Gastroesophageal sphincter (tissue), 4 donors: ENCODE data around the gene RNF26. TPM values are rescaled to one million over a fixed set of nuclear protein-coding genes. Genes with fewer than 3 reads are reported as not detected.

Experiments used
- ATAC-seq: fragments of 150-250 bp; one replicate; pipeline ENCODE4 v1.9.1; 2016; ENCODE audit warnings: mild to moderate bottlenecking, moderate library complexity
- H3K27ac ChIP-seq, 4 donors: fragments of 200-600 bp; sonication (generic) in 3 of 4; 1 replicate in 3 of 4; 2 replicates in 1 of 4; pipeline ENCODE4 v1.5.1; 2016 to 2019
- H3K27me3 ChIP-seq: fragments of 200-600 bp; sonication (generic); one replicate; pipeline ENCODE4 v1.5.1; 2019
- H3K36me3 ChIP-seq, 2 donors: fragments of 200-600 bp; sonication (generic); one replicate each; pipeline ENCODE4 v1.5.1; 2019; ENCODE audit warnings: control low read depth in 1 of 2
- H3K4me1 ChIP-seq, 3 donors: fragments of 200-600 bp; sonication (generic); 1 replicate in 2 of 3; 2 replicates in 1 of 3; pipeline ENCODE4 v1.5.1; 2016 to 2019; ENCODE audit warnings: control low read depth in 2 of 3
- H3K4me3 ChIP-seq, 2 donors: fragments of 200-600 bp; sonication (generic); one replicate each; pipeline ENCODE4 v1.5.1; 2019; ENCODE audit warnings: mild to moderate bottlenecking in 1 of 2, moderate library complexity in 1 of 2
- H3K9me3 ChIP-seq, 3 donors: fragments of 200-600 bp; sonication (generic); one replicate each; pipeline ENCODE4 v1.5.1; 2017 to 2019; ENCODE audit warnings: control low read depth in 2 of 3
- CTCF ChIP-seq, 4 experiments: fragments of 200-600 bp in 2 of 4; fragments of 450-650 bp in 2 of 4; sonication (generic) in 1 of 4; IDR thresholded peaks; one replicate each; pipeline ENCODE4 v1.5.1; 2017 to 2019; ENCODE audit warnings: antibody characterized with exemption in 4 of 4, mild to moderate bottlenecking in 2 of 4, moderate library complexity in 2 of 4
- EP300 ChIP-seq: sonication (generic); formaldehyde crosslinking; IDR thresholded peaks from one replicate; pipeline ENCODE4 v1.6.1; 2017; ENCODE audit warnings: antibody characterized with exemption, mild to moderate bottlenecking
- POLR2A ChIP-seq, 2 donors: fragments of 450-650 bp; IDR thresholded peaks; one replicate each; pipeline ENCODE4 v1.6.1; 2017; ENCODE audit warnings: antibody characterized with exemption in 2 of 2, mild to moderate bottlenecking in 2 of 2, moderate library complexity in 1 of 2
- POLR2AphosphoS5 ChIP-seq: sonication (generic); formaldehyde crosslinking; IDR thresholded peaks from one replicate; pipeline ENCODE4 v1.6.1; 2017; ENCODE audit warnings: antibody characterized with exemption
- WGBS, 2 donors: methylation state at CpG; one replicate each; pipeline ENCODE4 v1.1.5; 2018; ENCODE audit warnings: low coverage in 1 of 2; 5-methylcytosine and 5-hydroxymethylcytosine counted together
- total RNA-seq, 4 donors: library from RNA; depleted of rRNA; stranded (reverse); fragments of >200 nt; gene quantifications; one replicate each; pipeline ENCODE4 v1.1.0, GENCODE V29; 2016

The RNF26 gene
- total RNA-seq, 4 donors from 2014 or later = 13.0 to 39.6 (median 17.1) TPM

GRCh38 chr11:119338965-119339588 lies 4.8 kb downstream of the RNF26 start:
- Histone ChIP-seq H3K4me1 (peaks cover 0 to 75% (median 43%) of the 10 kb centered on the region in 3 donors), H3K36me3 (peaks cover 0 to 19% of the 10 kb centered on the region in 2 donors), H3K27ac (peak overlapping the region; percentile 4 to 92 (median 86)), H3K9me3 (no peaks in the 10 kb centered on the region), H3K4me3 (peak overlapping the region; percentile 69 to 80), H3K27me3 (no peaks in the 10 kb centered on the region)
- 13% methylated on average over 3 of the region's 11 CpGs; no CpG with 5 or more reads in 1 of the 2 donors for WGBS, 2 donors
- TF ChIP-seq EP300 = no peak
- no peak for TF ChIP-seq POLR2AphosphoS5
- TF ChIP-seq POLR2A (IDR thresholded peaks at IDR 0.05) = no peak
- no peak for TF ChIP-seq CTCF (IDR thresholded peaks at IDR 0.05)
- no peak for ATAC-seq

- Histone ChIP-seq H3K36me3 (peaks cover 0 to 19% of the 10 kb centered on the region in 2 donors), H3K27me3 (no peaks in the 10 kb centered on the region), H3K27ac (peak overlapping the region; percentile 68 to 92 (median 86)), H3K4me3 (peak overlapping the region; percentile 69 to 80), H3K9me3 (no peaks in the 10 kb centered on the region), H3K4me1 (peaks cover 0 to 73% (median 43%) of the 10 kb centered on the region in 3 donors)
- ATAC-seq = peak; percentile 71
- TF ChIP-seq POLR2A (IDR thresholded peaks at IDR 0.05) = peak in 1 of 2 donors; percentile 27
- peak in 3 of 4 experiments; percentile 92 to 98 (median 94) for TF ChIP-seq CTCF (IDR thresholded peaks at IDR 0.05)
- no peak for TF ChIP-seq EP300
- 20% methylated on average over 1 of the region's 86 CpGs; no CpG with 5 or more reads in 1 of the 2 donors for WGBS, 2 donors
These were observed 5.4 kb downstream of the RNF26 start for GRCh38 chr11:119339589-119340334.

GRCh38 chr11:119340335-119341221 lies 6.3 kb downstream of the RNF26 start, which contains the start of gene C1QTNF5:
Gene C1QTNF5 (minus strand): TSS chr11:119340883. CDS start chr11:119340397, 486 bp downstream.
- Histone ChIP-seq H3K27me3 (no peaks in the 10 kb centered on the region), H3K4me1 (peaks cover 0 to 65% (median 36%) of the 10 kb centered on the region in 3 donors), H3K27ac (peak within 1 kb of the TSS; percentile 68 to 92 (median 86)), H3K9me3 (no peaks in the 10 kb centered on the region), H3K36me3 (peaks cover 0 to 17% of the 10 kb centered on the region in 2 donors), H3K4me3 (peak within 1 kb of the TSS; percentile 69 to 80)
- TF ChIP-seq POLR2AphosphoS5 (peak; percentile 34), CTCF (IDR thresholded peaks at IDR 0.05) (no peak), EP300 (no peak), POLR2A (IDR thresholded peaks at IDR 0.05) (no peak)
- ATAC-seq = peak; percentile 62
- WGBS, 2 donors = 15 to 20% methylated on average over 1 to 2 of the region's 53 CpGs

GRCh38 chr11:119341222-119342022 lies 7.1 kb downstream of the RNF26 start:
- Histone ChIP-seq H3K27ac (peak overlapping the region in 3 of 4 donors; percentile 85 to 92 (median 88)), H3K4me3 (peak overlapping the region in 1 of 2 donors; percentile 80), H3K27me3 (no peaks in the 10 kb centered on the region), H3K4me1 (peaks cover 0 to 57% (median 33%) of the 10 kb centered on the region in 3 donors), H3K36me3 (peaks cover 0 to 9% of the 10 kb centered on the region in 2 donors), H3K9me3 (no peaks in the 10 kb centered on the region)
- TF ChIP-seq CTCF (IDR thresholded peaks at IDR 0.05) (no peak), POLR2AphosphoS5 (no peak), EP300 (no peak), POLR2A (IDR thresholded peaks at IDR 0.05) (no peak)
- 43 to 54% methylated on average over 3 to 5 of the region's 16 CpGs for WGBS, 2 donors
- no peak for ATAC-seq
